Bronchial epithelial cell (primary cell): ENCODE results near the gene CNTROB. TPM values are rescaled to one million over a fixed set of nuclear protein-coding genes. Genes with fewer than 3 reads are reported as not detected.
A peak's percentile ranks its signal among the peaks of the same experiment; 100 is the strongest.

Source experiments
- DNase-seq: peaks from one replicate; pipeline ENCODE4 v3.0.0-alpha.2; 2010; ENCODE audit warnings: low read depth
- FAIRE-seq: peaks from 2 replicates; lab custom pipeline; 2011; peaks lifted over from hg19 to GRCh38; lab: Jason Lieb, UNC
- H3K27me3 ChIP-seq: 2 replicates; pipeline ENCODE4 v1.5.1; 2011; ENCODE audit warnings: low read length; ENCODE audit not compliant: control insufficient read depth, insufficient read depth
- H3K36me3 ChIP-seq: 2 replicates; pipeline ENCODE4 v1.5.1; 2011; ENCODE audit warnings: low read length; ENCODE audit not compliant: control insufficient read depth, insufficient read depth
- H3K4me3 ChIP-seq: 2 replicates; pipeline ENCODE4 v1.5.1; 2011; ENCODE audit warnings: mild to moderate bottlenecking, low read depth, low read length, control low read depth
- CTCF ChIP-seq: IDR thresholded peaks from 2 replicates; pipeline ENCODE4 v1.5.1; 2011; ENCODE audit warnings: mild to moderate bottlenecking, moderate library complexity, low read length, control low read depth, inconsistent platforms; ENCODE audit not compliant: insufficient read depth, severe bottlenecking
- total RNA-seq: library from RNA; depleted of rRNA; stranded (reverse); fragments of >200 nt; gene quantifications from 2 replicates; pipeline ENCODE4 v1.2.1, GENCODE V29; 2014

Gene CNTROB
- total RNA-seq, 1 donor from 2014 or later, result 8.2 TPM

GRCh38 chr17:7982173-7982572, 50.2 kb downstream of the CNTROB start:
- Histone ChIP-seq H3K27me3 (no peaks in the 10 kb centered on the region), H3K36me3 (no peaks in the 10 kb centered on the region), H3K4me3 (no peak overlapping the region)
- DNase-seq, result peak; percentile 84
- no peak for FAIRE-seq
- no peak for TF ChIP-seq CTCF

- TF ChIP-seq CTCF, result no peak
- no peak overlapping the region for H3K4me3 ChIP-seq
- FAIRE-seq (no peak), DNase-seq (peak; percentile 35)
- no peaks in the 10 kb centered on the region for H3K36me3 ChIP-seq
- H3K27me3 ChIP-seq, result no peaks in the 10 kb centered on the region
These were observed 50.7 kb downstream of the CNTROB start for GRCh38 chr17:7982666-7983065.

- DNase-seq (no peak), FAIRE-seq (no peak)
- no peak for TF ChIP-seq CTCF
- no peak overlapping the region for H3K4me3 ChIP-seq
- H3K36me3 ChIP-seq, result no peaks in the 10 kb centered on the region
- no peaks in the 10 kb centered on the region for H3K27me3 ChIP-seq
These were observed 52.9 kb downstream of the CNTROB start for GRCh38 chr17:7984904-7985303.

GRCh38 chr17:7987112-7987893, 55.3 kb downstream of the CNTROB start:
- FAIRE-seq (peak; percentile 28), DNase-seq (no peak)
- no peak for TF ChIP-seq CTCF
- Histone ChIP-seq H3K36me3 (no peaks in the 10 kb centered on the region), H3K27me3 (no peaks in the 10 kb centered on the region), H3K4me3 (no peak overlapping the region)

DNA sequence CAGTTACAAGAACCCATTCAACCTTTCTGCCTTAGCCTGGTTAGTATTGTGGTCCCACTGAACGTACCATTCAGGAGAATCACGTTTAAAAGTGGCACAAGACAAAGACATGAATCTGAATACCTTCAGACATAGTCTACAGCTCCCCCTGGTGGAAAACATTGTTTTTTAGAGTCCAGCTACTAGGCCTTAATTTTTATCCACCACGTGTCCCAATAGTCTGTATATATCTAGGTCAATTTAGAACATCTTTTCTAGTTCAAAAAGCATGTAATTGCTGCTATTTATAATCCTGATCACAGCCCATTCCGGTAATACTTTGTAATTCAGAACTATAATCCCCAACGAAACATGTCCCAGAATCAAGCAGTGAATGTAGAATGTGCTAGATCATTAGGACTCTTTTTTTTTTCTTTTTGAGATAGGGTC, 56.8 kb downstream of the CNTROB start:
- peak; percentile 41 for TF ChIP-seq CTCF
- Histone ChIP-seq H3K27me3 (no peaks in the 10 kb centered on the region), H3K36me3 (no peaks in the 10 kb centered on the region), H3K4me3 (no peak overlapping the region)
- DNase-seq (peak; percentile 77), FAIRE-seq (no peak)
